Hepatocyte (in vitro differentiated cells): ENCODE results near the gene SEMA5A. TPM values are rescaled to one million over a fixed set of nuclear protein-coding genes. Genes with fewer than 3 reads are reported as not detected.
A peak's percentile ranks its signal among the peaks of the same experiment; 100 is the strongest.

Experiments used
- DNase-seq: peaks from one replicate; pipeline ENCODE4 v3.0.0-alpha.2; 2016; ENCODE audit warnings: low spot score
- H2AFZ ChIP-seq: fragments of 200-600 bp; sonication (generic); 2 replicates; pipeline ENCODE4 v1.6.0; 2016; ENCODE audit warnings: antibody characterized with exemption, mild to moderate bottlenecking
- H3K27ac ChIP-seq: fragments of 200-600 bp; sonication (generic); 2 replicates; pipeline ENCODE4 v1.5.1; 2016; ENCODE audit warnings: mild to moderate bottlenecking
- H3K27me3 ChIP-seq: fragments of 200-600 bp; sonication (generic); 2 replicates; pipeline ENCODE4 v1.6.1; 2016
- H3K36me3 ChIP-seq: fragments of 200-600 bp; sonication (generic); replicated peaks from 2 replicates; pipeline ENCODE4 v1.5.1; 2016; ENCODE audit warnings: low read depth; ENCODE audit not compliant: insufficient read depth
- H3K4me1 ChIP-seq: fragments of 200-600 bp; sonication (generic); 2 replicates; pipeline ENCODE4 v1.5.1; 2016; ENCODE audit warnings: mild to moderate bottlenecking, moderate library complexity; ENCODE audit not compliant: insufficient read depth
- H3K4me2 ChIP-seq: fragments of 200-600 bp; sonication (generic); 2 replicates; pipeline ENCODE4 v1.6.0; 2016
- H3K4me3 ChIP-seq: fragments of 200-600 bp; sonication (generic); 2 replicates; pipeline ENCODE4 v1.5.1; 2016; ENCODE audit warnings: mild to moderate bottlenecking
- H3K79me2 ChIP-seq: fragments of 200-600 bp; sonication (generic); 2 replicates; pipeline ENCODE4 v1.6.0; 2017; ENCODE audit warnings: mild to moderate bottlenecking
- H3K9me2 ChIP-seq: fragments of 200-600 bp; sonication (generic); replicated peaks from 2 replicates; pipeline ENCODE4 v1.6.0; 2017; ENCODE audit warnings: mild to moderate bottlenecking; ENCODE audit not compliant: insufficient read depth
- H3K9me3 ChIP-seq: fragments of 200-600 bp; sonication (generic); 2 replicates; pipeline ENCODE4 v1.5.1; 2016; ENCODE audit warnings: low read depth, mild to moderate bottlenecking
- H4K20me1 ChIP-seq: fragments of 200-600 bp; sonication (generic); 2 replicates; pipeline ENCODE4 v1.6.0; 2016; ENCODE audit warnings: mild to moderate bottlenecking; ENCODE audit not compliant: insufficient read depth, poor library complexity, severe bottlenecking
- CTCF ChIP-seq: fragments of 200-600 bp; sonication (generic); IDR thresholded peaks from 2 replicates; pipeline ENCODE4 v1.5.1; 2016; ENCODE audit warnings: antibody characterized with exemption, mild to moderate bottlenecking; ENCODE audit not compliant: poor library complexity
- EZH2 ChIP-seq: fragments of 200-600 bp; sonication (generic); IDR thresholded peaks from 2 replicates; pipeline ENCODE4 v1.6.1; 2016; ENCODE audit warnings: antibody characterized with exemption, mild to moderate bottlenecking, borderline replicate concordance
- EZH2phosphoT487 ChIP-seq: fragments of 200-600 bp; sonication (generic); IDR thresholded peaks from one replicate; pipeline ENCODE4 v1.6.1; 2018; ENCODE audit warnings: antibody characterized with exemption, mild to moderate bottlenecking, low read depth, moderate library complexity; ENCODE audit not compliant: unreplicated experiment, severe bottlenecking
- WGBS: methylation state at CpG from one replicate; pipeline ENCODE4 v1.1.6; 2016; ENCODE audit warnings: low lambda C conversion rate; ENCODE audit errors: missing lambda C conversion rate; 5-methylcytosine and 5-hydroxymethylcytosine counted together
- polyA plus RNA-seq: library from polyadenylated mRNA; unstranded; fragments of >200 nt; fragmentation: Nextera tagmentation; extraction: Ambion mirVana; gene quantifications from 2 replicates; pipeline ENCODE4 v1.2.1, GENCODE V29; 2016
- total RNA-seq: library from RNA; depleted of rRNA; stranded (reverse); fragments of >200 nt; gene quantifications from 2 replicates; pipeline ENCODE4 v1.2.3, GENCODE V29; 2014

Gene SEMA5A
- total and polyA plus RNA-seq, 2 experiments from 2014 or later, result 10.7 to 21.7 TPM

DNA sequence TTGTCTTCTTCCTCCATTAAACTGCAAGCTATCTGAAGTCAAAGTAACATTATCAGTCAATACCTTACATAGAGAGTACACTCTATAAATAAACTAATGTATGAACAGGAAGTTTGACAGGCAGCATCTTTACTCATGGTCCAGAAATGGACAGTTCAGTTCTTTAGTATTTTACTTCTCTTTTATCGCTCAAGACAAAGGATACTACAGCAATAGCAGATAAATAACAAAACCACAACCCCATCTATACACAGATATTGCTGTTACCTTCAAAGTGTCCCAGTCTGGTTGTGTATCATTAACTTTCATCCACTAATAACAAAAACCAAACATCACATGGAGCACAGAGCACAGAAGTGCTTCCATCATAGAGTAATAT is 46.4 kb downstream of the SEMA5A start:
- no peaks in the 10 kb centered on the region for H3K4me1 ChIP-seq
- no peak for DNase-seq
- H3K36me3 ChIP-seq, result no peaks in the 10 kb centered on the region
- H3K27ac ChIP-seq, result no peak overlapping the region
- no peaks in the 10 kb centered on the region for H3K27me3 ChIP-seq
- TF ChIP-seq CTCF (no peak), EZH2phosphoT487 (no peak), EZH2 (no peak)
- H3K4me3 ChIP-seq, result no peak overlapping the region
- H4K20me1 ChIP-seq, result no peaks in the 10 kb centered on the region
- H3K9me3 ChIP-seq, result no peaks in the 10 kb centered on the region
- H3K9me2 ChIP-seq, result no peaks in the 10 kb centered on the region
- 96% methylated on average over 1 of the region's 1 CpG for WGBS
- H2AFZ ChIP-seq, result no peak overlapping the region
- H3K79me2 ChIP-seq, result no peaks in the 10 kb centered on the region
- H3K4me2 ChIP-seq, result no peak overlapping the region

GRCh38 chr5:9498541-9499497 is 47.1 kb downstream of the SEMA5A start:
- Histone ChIP-seq H3K79me2 (no peaks in the 10 kb centered on the region), H3K27me3 (no peaks in the 10 kb centered on the region), H2AFZ (no peak overlapping the region), H3K4me3 (no peak overlapping the region), H3K4me1 (no peaks in the 10 kb centered on the region), H3K36me3 (no peaks in the 10 kb centered on the region), H3K4me2 (no peak overlapping the region), H4K20me1 (no peaks in the 10 kb centered on the region), H3K27ac (no peak overlapping the region), H3K9me2 (no peaks in the 10 kb centered on the region), H3K9me3 (no peaks in the 10 kb centered on the region)
- TF ChIP-seq EZH2phosphoT487, result no peak
- peak; percentile 48 for TF ChIP-seq CTCF
- WGBS, result 77% methylated on average over 14 of the region's 14 CpGs
- peak; percentile 40 for DNase-seq

- no peak for DNase-seq
- Histone ChIP-seq H3K27ac (no peak overlapping the region), H3K9me2 (no peaks in the 10 kb centered on the region), H3K9me3 (no peaks in the 10 kb centered on the region), H3K36me3 (no peaks in the 10 kb centered on the region), H2AFZ (no peak overlapping the region), H4K20me1 (no peaks in the 10 kb centered on the region), H3K4me1 (no peaks in the 10 kb centered on the region), H3K4me3 (no peak overlapping the region), H3K4me2 (no peak overlapping the region), H3K27me3 (no peaks in the 10 kb centered on the region), H3K79me2 (no peaks in the 10 kb centered on the region)
- 75% methylated on average over 8 of the region's 8 CpGs for WGBS
- no peak for TF ChIP-seq EZH2
Measured at GRCh38 chr5:9497347-9497746, 48.5 kb downstream of the SEMA5A start.

DNA sequence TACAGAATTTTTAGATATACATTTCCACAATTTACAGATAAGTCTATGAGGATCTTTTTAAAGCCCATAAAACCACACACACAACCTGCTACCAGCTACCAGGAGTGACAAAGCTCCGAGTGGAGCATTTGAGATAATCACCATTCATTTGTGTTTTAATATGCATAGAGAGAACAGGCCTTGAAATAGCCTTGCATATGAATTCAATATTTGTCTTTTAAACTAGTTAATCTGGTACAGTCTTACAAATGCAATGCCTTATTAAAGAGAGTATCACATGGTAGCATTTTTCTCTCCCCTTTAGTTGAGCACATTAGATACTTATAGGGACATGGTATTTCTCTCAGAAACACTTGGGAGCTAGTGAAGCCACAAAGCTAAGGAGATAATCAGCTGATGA is 49.1 kb downstream of the SEMA5A start:
- Histone ChIP-seq H3K36me3 (no peaks in the 10 kb centered on the region), H3K4me1 (no peaks in the 10 kb centered on the region), H4K20me1 (no peaks in the 10 kb centered on the region), H3K4me3 (no peak overlapping the region), H2AFZ (no peak overlapping the region), H3K9me2 (no peaks in the 10 kb centered on the region), H3K9me3 (no peaks in the 10 kb centered on the region), H3K79me2 (no peaks in the 10 kb centered on the region), H3K27ac (no peak overlapping the region), H3K27me3 (no peaks in the 10 kb centered on the region), H3K4me2 (no peak overlapping the region)
- WGBS, result 86% methylated on average over 1 of the region's 1 CpG
- no peak for DNase-seq
- TF ChIP-seq EZH2phosphoT487, result no peak
- TF ChIP-seq EZH2, result no peak
